ENCODE measurements around the gene WDR90.

DNA sequence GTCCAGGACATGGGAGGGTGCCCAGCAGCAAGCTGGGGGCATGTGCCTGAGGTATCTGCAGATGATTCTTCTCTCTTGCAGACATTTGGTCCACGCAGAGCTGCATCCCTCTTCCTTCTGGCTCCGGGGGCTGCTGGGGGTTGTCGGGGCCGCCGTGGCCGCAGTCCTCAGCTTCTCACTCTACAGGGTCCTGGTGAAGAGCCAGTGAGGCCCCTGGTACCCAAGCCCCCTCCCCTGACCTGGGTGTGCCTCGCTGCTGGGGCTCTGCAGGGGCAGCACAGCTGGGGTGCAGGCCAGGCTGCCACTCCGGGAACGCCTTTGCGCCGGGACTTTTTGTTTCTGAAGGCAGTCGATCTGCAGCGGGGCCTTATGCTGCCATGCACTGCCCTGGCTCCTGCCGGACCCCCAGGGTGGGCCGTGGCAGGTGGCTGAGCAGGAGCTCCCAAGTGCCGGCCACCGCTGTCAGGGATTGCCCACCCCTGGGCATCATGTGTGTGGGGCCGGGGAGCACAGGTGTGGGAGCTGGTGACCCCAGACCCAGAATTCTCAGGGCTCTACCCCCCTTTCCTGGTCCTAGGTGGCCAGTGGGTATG, 24.3 kb downstream of the WDR90 start:
- TF ChIP-seq, protein P1, sequence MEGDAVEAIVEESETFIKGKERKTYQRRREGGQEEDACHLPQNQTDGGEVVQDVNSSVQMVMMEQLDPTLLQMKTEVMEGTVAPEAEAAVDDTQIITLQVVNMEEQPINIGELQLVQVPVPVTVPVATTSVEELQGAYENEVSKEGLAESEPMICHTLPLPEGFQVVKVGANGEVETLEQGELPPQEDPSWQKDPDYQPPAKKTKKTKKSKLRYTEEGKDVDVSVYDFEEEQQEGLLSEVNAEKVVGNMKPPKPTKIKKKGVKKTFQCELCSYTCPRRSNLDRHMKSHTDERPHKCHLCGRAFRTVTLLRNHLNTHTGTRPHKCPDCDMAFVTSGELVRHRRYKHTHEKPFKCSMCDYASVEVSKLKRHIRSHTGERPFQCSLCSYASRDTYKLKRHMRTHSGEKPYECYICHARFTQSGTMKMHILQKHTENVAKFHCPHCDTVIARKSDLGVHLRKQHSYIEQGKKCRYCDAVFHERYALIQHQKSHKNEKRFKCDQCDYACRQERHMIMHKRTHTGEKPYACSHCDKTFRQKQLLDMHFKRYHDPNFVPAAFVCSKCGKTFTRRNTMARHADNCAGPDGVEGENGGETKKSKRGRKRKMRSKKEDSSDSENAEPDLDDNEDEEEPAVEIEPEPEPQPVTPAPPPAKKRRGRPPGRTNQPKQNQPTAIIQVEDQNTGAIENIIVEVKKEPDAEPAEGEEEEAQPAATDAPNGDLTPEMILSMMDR (IDR thresholded peaks at IDR 0.05) = no peak
- TF ChIP-seq POLR2A (IDR thresholded peaks at IDR 0.05) = no peak
